Cardiac fibroblast (primary cell): Measurements from ENCODE around the gene STX8.

ENCODE experiments used
- DNase-seq, 2 donors: peaks; one replicate each; pipeline versions ENCODE4 v3.0.0 to v3.0.0-alpha.2; 2010; ENCODE audit warnings: low read depth in 2 of 2
- H3K4me3 ChIP-seq, 2 donors: replicated peaks in 1 of 2; 1 replicate in 1 of 2; 2 replicates in 1 of 2; pipeline ENCODE4 v1.5.1; 2011; ENCODE audit warnings: low read depth in 2 of 2, low read length in 2 of 2, mild to moderate bottlenecking in 2 of 2, moderate library complexity in 1 of 2
- TF ChIP-seq, protein P1 (sequence below): IDR thresholded peaks from one replicate; pipeline ENCODE4 v1.5.1; 2011; ENCODE audit warnings: low read depth, mild to moderate bottlenecking, low read length, inconsistent platforms

The STX8 gene

DNA sequence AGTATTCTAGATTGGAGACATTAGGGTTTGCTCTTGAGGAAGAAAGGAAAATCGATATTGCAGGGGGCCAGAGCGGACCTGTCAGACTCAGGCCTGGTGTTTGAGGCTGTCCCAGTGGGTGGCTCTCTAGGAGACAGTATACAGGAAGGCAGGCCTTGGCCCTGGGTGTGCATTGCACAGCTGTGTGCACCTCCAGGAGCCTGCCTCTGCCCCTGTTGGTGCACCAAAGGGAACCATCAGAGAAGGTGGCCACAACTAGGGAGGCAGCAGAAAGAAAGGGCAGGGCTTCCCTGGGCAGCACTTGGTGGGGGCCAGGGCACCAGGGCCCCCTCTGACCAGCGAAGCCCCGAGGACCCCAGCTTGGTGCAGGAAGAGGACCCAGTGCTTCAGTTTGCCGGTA is 366.3 kb downstream of the STX8 start:
- no peak for DNase-seq
- no peak overlapping the region for H3K4me3 ChIP-seq
- TF ChIP-seq, protein P1, sequence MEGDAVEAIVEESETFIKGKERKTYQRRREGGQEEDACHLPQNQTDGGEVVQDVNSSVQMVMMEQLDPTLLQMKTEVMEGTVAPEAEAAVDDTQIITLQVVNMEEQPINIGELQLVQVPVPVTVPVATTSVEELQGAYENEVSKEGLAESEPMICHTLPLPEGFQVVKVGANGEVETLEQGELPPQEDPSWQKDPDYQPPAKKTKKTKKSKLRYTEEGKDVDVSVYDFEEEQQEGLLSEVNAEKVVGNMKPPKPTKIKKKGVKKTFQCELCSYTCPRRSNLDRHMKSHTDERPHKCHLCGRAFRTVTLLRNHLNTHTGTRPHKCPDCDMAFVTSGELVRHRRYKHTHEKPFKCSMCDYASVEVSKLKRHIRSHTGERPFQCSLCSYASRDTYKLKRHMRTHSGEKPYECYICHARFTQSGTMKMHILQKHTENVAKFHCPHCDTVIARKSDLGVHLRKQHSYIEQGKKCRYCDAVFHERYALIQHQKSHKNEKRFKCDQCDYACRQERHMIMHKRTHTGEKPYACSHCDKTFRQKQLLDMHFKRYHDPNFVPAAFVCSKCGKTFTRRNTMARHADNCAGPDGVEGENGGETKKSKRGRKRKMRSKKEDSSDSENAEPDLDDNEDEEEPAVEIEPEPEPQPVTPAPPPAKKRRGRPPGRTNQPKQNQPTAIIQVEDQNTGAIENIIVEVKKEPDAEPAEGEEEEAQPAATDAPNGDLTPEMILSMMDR: no peak

DNA sequence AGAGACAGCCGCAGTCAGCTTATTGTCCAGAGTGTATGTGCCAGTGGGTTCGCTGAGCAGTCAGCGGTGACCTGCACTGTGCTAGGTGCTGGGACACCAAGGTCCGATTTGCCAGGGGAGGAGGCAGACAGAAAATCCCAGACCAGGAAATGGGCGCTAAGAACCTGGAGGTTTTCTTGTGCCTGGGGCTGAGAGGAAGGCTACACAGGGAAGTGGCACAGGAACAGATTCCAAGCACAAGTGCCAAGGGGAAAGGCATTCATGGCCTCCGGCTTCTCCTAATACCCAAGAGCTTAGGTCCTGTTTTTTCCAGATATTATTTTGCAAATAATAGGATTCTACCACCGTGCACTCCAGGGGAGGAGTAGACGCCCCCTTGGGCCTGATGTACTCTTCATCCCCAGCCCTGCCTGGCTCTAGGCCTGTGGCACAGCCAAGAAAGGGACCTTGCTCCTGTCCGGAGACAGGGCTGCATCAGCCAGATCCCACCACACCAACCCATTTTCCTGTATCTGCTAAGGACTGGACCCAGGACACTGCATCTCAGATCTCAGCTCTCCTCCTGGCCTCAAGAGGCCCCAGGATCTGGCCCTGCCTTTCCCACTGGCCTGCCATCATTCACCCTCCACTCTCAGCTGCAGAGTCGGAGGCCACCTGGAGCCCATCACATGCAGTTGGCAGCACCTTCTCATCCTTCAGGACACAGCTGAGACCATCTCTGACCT is 367.1 kb downstream of the STX8 start:
- TF ChIP-seq, protein P1: no peak
- no peak overlapping the region for H3K4me3 ChIP-seq
- DNase-seq: no peak

DNA sequence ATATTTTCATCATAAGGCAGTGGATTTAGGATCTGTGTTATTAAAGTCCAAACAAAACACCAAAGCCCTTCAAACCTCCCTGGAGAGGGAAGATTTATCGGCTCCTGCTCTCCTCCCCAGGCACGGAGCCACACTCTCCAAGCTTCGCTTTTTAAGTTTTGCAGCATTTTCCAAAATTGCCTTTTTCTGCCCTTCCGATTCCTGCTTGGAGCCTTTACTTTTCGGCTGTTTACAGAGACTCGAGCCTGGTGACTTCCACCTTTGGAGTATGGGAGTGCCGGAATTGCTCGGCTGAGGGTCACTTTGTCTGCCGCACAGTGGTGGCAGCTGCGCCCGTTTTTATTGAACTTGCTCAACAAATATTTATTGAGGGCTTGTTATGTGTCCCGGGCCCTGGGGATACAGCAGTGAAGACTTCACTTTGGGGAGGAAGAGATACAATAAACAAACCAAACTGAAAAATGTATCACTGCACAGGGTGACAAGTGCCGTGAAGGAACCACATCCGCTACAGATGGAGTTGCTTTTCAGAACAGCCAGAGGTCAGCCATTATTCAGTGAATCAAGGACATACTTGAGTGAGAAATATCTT is 368.8 kb downstream of the STX8 start:
- no peak for DNase-seq
- TF ChIP-seq, protein P1: no peak
- no peak overlapping the region for H3K4me3 ChIP-seq

DNA sequence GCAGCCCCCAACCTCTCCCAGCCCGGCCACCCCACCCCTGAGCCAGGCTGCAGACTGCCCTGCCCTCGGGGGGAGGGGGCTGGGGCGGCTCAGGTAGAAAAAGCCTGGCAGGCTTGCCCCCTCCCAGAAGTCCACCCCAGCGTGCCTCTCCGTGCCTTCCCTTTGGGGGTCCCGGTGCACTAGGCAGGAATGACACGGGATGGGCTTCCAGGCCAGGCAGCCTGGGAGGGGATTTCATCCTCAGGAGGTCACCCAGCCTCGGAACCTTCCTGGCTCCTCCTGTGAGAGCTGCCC is 369.3 kb downstream of the STX8 start:
- TF ChIP-seq, protein P1: no peak
- DNase-seq: no peak
- no peak overlapping the region for H3K4me3 ChIP-seq

DNA sequence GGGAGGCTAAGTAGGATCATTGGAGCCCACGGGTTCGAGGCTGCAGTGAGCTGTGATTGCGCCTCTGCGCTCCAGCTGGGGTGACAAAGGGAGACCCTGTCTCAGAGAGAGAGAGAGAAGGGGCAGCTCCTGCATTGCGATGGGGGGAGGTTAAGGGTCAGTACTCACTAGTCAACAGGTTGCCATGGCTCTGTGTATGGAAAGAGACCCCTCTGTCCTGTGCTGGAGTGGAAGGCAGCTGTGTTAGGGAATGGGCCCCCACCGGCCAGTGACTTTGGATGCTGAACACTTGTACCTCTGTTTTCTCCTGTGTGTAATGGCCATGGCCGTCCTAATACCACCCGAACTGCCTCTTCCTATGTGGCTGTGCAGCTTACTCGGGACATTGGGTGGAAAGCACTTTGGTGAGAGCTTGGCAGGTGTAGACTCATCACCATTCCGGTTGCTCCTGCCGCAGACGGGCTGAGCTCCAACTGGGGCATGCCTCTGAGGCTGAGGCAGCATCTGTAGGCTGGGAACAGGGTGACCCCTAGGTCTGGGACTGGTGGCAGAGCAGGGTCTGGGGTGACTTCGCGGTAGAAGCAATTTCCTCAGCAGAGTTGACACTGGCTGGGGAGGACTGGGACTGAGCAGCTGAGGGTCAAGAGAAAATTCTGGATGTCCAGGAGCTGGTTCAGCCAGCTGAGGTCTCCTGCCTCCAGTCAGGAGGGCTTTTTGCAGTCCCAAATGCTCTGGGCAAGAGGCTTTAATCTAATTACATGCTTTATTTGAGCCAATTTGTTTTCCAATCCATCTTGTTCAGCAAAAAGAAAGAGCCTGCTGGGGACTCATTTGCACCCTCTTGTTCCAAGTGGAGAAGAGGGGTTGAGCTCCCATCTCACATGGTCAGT is 369.9 kb downstream of the STX8 start:
- DNase-seq: no peak
- H3K4me3 ChIP-seq: no peak overlapping the region
- TF ChIP-seq, protein P1: no peak

DNA sequence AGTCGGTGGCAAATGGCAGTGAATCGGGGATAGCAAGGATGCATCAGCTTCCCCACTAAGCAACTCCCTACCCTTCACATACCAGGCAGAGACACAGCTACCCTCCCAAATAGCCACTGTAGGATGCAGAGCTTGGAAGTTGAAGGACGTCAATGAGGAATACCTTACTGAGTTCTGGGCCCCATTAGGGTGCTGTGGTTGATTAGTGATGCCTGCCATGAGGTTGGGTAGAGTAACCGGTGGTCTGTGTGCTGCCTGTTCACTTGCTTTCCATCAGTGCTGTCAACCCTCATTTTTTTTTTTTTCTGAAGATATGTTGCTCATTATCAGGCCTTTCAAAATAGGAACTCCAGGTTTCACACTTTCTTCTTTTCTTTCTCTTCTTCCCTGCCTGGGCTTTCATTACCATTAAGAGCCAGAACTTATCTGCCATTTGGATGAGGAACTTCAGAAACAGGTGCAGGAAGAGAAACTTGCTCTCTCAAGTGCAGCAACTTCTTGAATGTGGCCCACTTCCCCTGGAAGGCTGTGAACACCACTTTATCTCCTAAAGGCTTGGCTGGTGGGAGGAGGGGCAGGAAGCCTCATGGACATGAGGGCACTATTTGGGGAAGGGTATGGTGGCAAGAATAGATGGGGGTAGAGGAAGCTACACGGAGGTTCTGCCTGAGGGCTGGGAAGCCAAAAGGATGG is 370.8 kb downstream of the STX8 start:
- H3K4me3 ChIP-seq: no peak overlapping the region
- no peak for DNase-seq
- TF ChIP-seq, protein P1: no peak
